DND-41 (cell line): ENCODE data around the gene NKAIN2.

Experiments used
- ATAC-seq: fragments of 200-7000 bp; cut with Tn5 transposase; 3 replicates; pipeline ENCODE4 v1.9.1; 2021; ENCODE audit warnings: low read depth; ENCODE audit not compliant: insufficient read depth
- DNase-seq: peaks from one replicate; pipeline ENCODE4 v3.0.0-alpha.2; 2020
- H2AFZ ChIP-seq: 2 replicates; pipeline ENCODE4 v1.6.0; 2012; ENCODE audit warnings: low read depth, low read length
- H3K27ac ChIP-seq: 2 replicates; pipeline ENCODE4 v1.5.1; 2012; ENCODE audit warnings: low read length, inconsistent platforms
- H3K27me3 ChIP-seq: fragments of 200-600 bp; sonication (generic); 2 replicates; pipeline ENCODE4 v1.6.0; 2012; ENCODE audit warnings: low read length, mild to moderate bottlenecking, inconsistent platforms; ENCODE audit not compliant: insufficient read depth, poor library complexity
- H3K36me3 ChIP-seq: 2 replicates; pipeline ENCODE4 v1.5.1; 2012; ENCODE audit warnings: low read length, inconsistent platforms; ENCODE audit not compliant: insufficient read depth
- H3K4me1 ChIP-seq: 2 replicates; pipeline ENCODE4 v1.5.1; 2012; ENCODE audit warnings: mild to moderate bottlenecking, low read length; ENCODE audit not compliant: insufficient read depth
- H3K4me2 ChIP-seq: 2 replicates; pipeline ENCODE4 v1.6.0; 2012; ENCODE audit warnings: mild to moderate bottlenecking, moderate library complexity, low read length, inconsistent platforms; ENCODE audit not compliant: insufficient read depth
- H3K4me3 ChIP-seq, 2 experiments: fragments of 200-600 bp in 1 of 2; shearing (Covaris generic) in 1 of 2; 2 replicates each; pipeline ENCODE4 v1.5.1; 2012 to 2016; ENCODE audit warnings: inconsistent platforms in 2 of 2, low read length in 2 of 2, mild to moderate bottlenecking in 2 of 2, low read depth in 1 of 2, moderate library complexity in 1 of 2
- H3K79me2 ChIP-seq: 2 replicates; pipeline ENCODE4 v1.6.0; 2012; ENCODE audit warnings: low read length, inconsistent platforms; ENCODE audit not compliant: insufficient read depth
- H3K9ac ChIP-seq: 2 replicates; pipeline ENCODE4 v1.6.0; 2012; ENCODE audit warnings: low read depth, mild to moderate bottlenecking, inconsistent platforms, low read length, moderate library complexity
- H3K9me3 ChIP-seq: 2 replicates; pipeline ENCODE4 v1.5.1; 2012; ENCODE audit warnings: low read length, moderate library complexity, mild to moderate bottlenecking, inconsistent platforms; ENCODE audit not compliant: insufficient read depth, severe bottlenecking
- H4K20me1 ChIP-seq: 2 replicates; pipeline ENCODE4 v1.6.0; 2012; ENCODE audit warnings: low read length; ENCODE audit not compliant: insufficient read depth
- CTCF ChIP-seq: IDR thresholded peaks from 2 replicates; pipeline ENCODE4 v1.5.1; 2012; ENCODE audit warnings: borderline replicate concordance, low read length, moderate library complexity, mild to moderate bottlenecking; ENCODE audit not compliant: poor library complexity, severe bottlenecking; ENCODE audit errors: extremely low read depth
- EZH2 ChIP-seq: IDR thresholded peaks from 3 replicates; pipeline ENCODE4 v1.6.1; 2012; ENCODE audit warnings: borderline replicate concordance, low read depth, mild to moderate bottlenecking, moderate library complexity, low read length, inconsistent platforms; ENCODE audit not compliant: severe bottlenecking

Gene NKAIN2

GRCh38 chr6:124283486-124283885, 479.8 kb downstream of the NKAIN2 start:
- ATAC-seq, result no peak
- no peak overlapping the region for H3K9ac ChIP-seq

GRCh38 chr6:124285146-124285545, 481.5 kb downstream of the NKAIN2 start:
- DNase-seq, result no peak
- Histone ChIP-seq H3K4me2 (no peak overlapping the region), H2AFZ (no peak overlapping the region), H3K9ac (no peak overlapping the region), H3K27ac (no peak overlapping the region), H3K9me3 (no peaks in the 10 kb centered on the region), H3K36me3 (no peaks in the 10 kb centered on the region), H3K4me3 (no peak overlapping the region), H3K79me2 (no peaks in the 10 kb centered on the region), H3K27me3 (no peaks in the 10 kb centered on the region), H3K4me1 (no peaks in the 10 kb centered on the region), H4K20me1 (no peaks in the 10 kb centered on the region)
- no peak for ATAC-seq
- TF ChIP-seq EZH2 (no peak), CTCF (no peak)

More at GRCh38 chr6:124283486-124283885, 479.8 kb downstream of the NKAIN2 start:
- no peak overlapping the region for H3K4me2 ChIP-seq
- no peak overlapping the region for H3K27ac ChIP-seq
- no peak overlapping the region for H2AFZ ChIP-seq
- DNase-seq, result no peak
- H3K4me3 ChIP-seq, result no peak overlapping the region
- H3K36me3 ChIP-seq, result no peaks in the 10 kb centered on the region
- no peaks in the 10 kb centered on the region for H3K4me1 ChIP-seq
- no peak for TF ChIP-seq EZH2
- TF ChIP-seq CTCF, result no peak
- no peaks in the 10 kb centered on the region for H3K27me3 ChIP-seq
- H4K20me1 ChIP-seq, result no peaks in the 10 kb centered on the region
- no peaks in the 10 kb centered on the region for H3K79me2 ChIP-seq
- H3K9me3 ChIP-seq, result no peaks in the 10 kb centered on the region

GRCh38 chr6:124294574-124295200, 491.0 kb downstream of the NKAIN2 start:
- TF ChIP-seq EZH2 (no peak), CTCF (no peak)
- no peak for DNase-seq

DNA sequence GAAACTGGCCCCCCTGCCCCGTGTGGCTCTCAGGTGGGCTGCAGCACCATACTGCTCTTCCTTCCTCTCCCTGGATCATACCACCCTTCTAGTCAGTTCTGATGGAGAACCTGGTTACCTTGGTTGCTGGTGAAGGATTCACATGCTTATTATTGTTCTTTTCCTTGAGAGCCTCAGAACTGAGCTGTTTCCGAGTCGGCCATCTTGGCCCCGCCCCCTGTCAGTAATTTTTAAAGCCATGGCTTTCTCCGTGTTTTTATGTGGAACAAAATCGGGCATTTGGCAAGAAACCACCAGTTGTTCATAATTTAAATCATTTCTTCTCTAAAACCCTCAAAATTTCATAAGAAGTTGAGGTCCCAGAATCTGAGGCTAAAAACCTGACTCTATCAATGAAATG, 493.8 kb downstream of the NKAIN2 start:
- no peaks in the 10 kb centered on the region for H4K20me1 ChIP-seq
- no peak for TF ChIP-seq CTCF
- ATAC-seq, result no peak
- H3K36me3 ChIP-seq, result no peaks in the 10 kb centered on the region
- H3K4me3 ChIP-seq, result no peak overlapping the region
- no peaks in the 10 kb centered on the region for H3K27me3 ChIP-seq
- no peaks in the 10 kb centered on the region for H3K79me2 ChIP-seq
- H3K9ac ChIP-seq, result no peak overlapping the region
- no peak overlapping the region for H3K4me2 ChIP-seq
- H2AFZ ChIP-seq, result no peak overlapping the region
- H3K9me3 ChIP-seq, result no peaks in the 10 kb centered on the region
- H3K4me1 ChIP-seq, result no peaks in the 10 kb centered on the region
- DNase-seq, result no peak
- H3K27ac ChIP-seq, result no peak overlapping the region

More at GRCh38 chr6:124294574-124295200, 491.0 kb downstream of the NKAIN2 start:
- Histone ChIP-seq H3K9ac (no peak overlapping the region), H3K4me1 (no peaks in the 10 kb centered on the region), H3K27ac (no peak overlapping the region), H4K20me1 (no peaks in the 10 kb centered on the region), H3K27me3 (no peaks in the 10 kb centered on the region), H3K9me3 (no peaks in the 10 kb centered on the region), H2AFZ (no peak overlapping the region), H3K4me3 (no peak overlapping the region), H3K79me2 (no peaks in the 10 kb centered on the region), H3K4me2 (no peak overlapping the region), H3K36me3 (no peaks in the 10 kb centered on the region)
- ATAC-seq, result no peak
